ENCODE measurements around the gene SLC24A1. TPM values are rescaled to one million over a fixed set of nuclear protein-coding genes. Genes with fewer than 3 reads are reported as not detected.

Gene SLC24A1
- total RNA-seq, 2 donors from 2014 or later, result 8.9 to 14.5 TPM

- H3K36me3 ChIP-seq, result no peaks in the 10 kb centered on the region
- 75% methylated on average over 4 of the region's 4 CpGs for WGBS
- no peaks in the 10 kb centered on the region for H3K9me3 ChIP-seq
- H3K27ac ChIP-seq, result no peak overlapping the region
- no peaks in the 10 kb centered on the region for H3K4me1 ChIP-seq (replicated peaks)
- intact Hi-C loops (cut with DNase I), result loop anchor here (10.0 kb wide), 1 partner anchor 202 kb away; no protein-coding TSS in a partner anchor
- TF ChIP-seq POLR2AphosphoS5 (IDR thresholded peaks at IDR 0.05) (no peak), POLR2A (IDR thresholded peaks at IDR 0.05) (no peak), CTCF (IDR thresholded peaks at IDR 0.05) (no peak)
- no peaks in the 10 kb centered on the region for H3K27me3 ChIP-seq (replicated peaks; ENCODE audit: insufficient read depth)
- DNase-seq (ENCODE audit: low spot score), result no peak
- no peak overlapping the region for H3K4me3 ChIP-seq
These were observed 11.1 kb downstream of the SLC24A1 start for GRCh38 chr15:65632780-65633375.

- intact Hi-C loops (cut with DNase I), result loop anchor here (10.0 kb wide), 1 partner anchor 201 kb away; no protein-coding TSS in a partner anchor
- no peaks in the 10 kb centered on the region for H3K36me3 ChIP-seq
- WGBS, result 73% methylated on average over 2 of the region's 2 CpGs
- H3K9me3 ChIP-seq, result no peaks in the 10 kb centered on the region
- peaks cover 3% of the 10 kb centered on the region for H3K4me1 ChIP-seq (replicated peaks)
- no peak overlapping the region for H3K4me3 ChIP-seq
- no peak for DNase-seq (ENCODE audit: low spot score)
- H3K27ac ChIP-seq, result no peak overlapping the region
- no peak for TF ChIP-seq POLR2AphosphoS5 (IDR thresholded peaks at IDR 0.05)
- TF ChIP-seq CTCF (IDR thresholded peaks at IDR 0.05), result no peak
- TF ChIP-seq POLR2A (IDR thresholded peaks at IDR 0.05), result no peak
- no peaks in the 10 kb centered on the region for H3K27me3 ChIP-seq (replicated peaks; ENCODE audit: insufficient read depth)
These were observed 12.0 kb downstream of the SLC24A1 start for GRCh38 chr15:65633752-65634151.

GRCh38 chr15:65634356-65634755, 12.6 kb downstream of the SLC24A1 start:
- H3K27ac ChIP-seq, result no peak overlapping the region
- 100% methylated on average over 1 of the region's 1 CpG for WGBS
- no peak for DNase-seq (ENCODE audit: low spot score)
- no peaks in the 10 kb centered on the region for H3K9me3 ChIP-seq
- H3K27me3 ChIP-seq (replicated peaks; ENCODE audit: insufficient read depth), result no peaks in the 10 kb centered on the region
- H3K36me3 ChIP-seq, result no peaks in the 10 kb centered on the region
- TF ChIP-seq POLR2A (IDR thresholded peaks at IDR 0.05) (no peak), POLR2AphosphoS5 (IDR thresholded peaks at IDR 0.05) (no peak), CTCF (IDR thresholded peaks at IDR 0.05) (no peak)
- H3K4me1 ChIP-seq (replicated peaks), result peaks cover 3% of the 10 kb centered on the region
- H3K4me3 ChIP-seq, result no peak overlapping the region
- intact Hi-C loops (cut with DNase I), result loop anchor here (10.0 kb wide), 1 partner anchor 200 kb away; no protein-coding TSS in a partner anchor

GRCh38 chr15:65638109-65638508, 16.4 kb downstream of the SLC24A1 start:
- intact Hi-C loops (cut with DNase I), result loop anchor here (10.0 kb wide), 1 partner anchor 197 kb away; no protein-coding TSS in a partner anchor
- Histone ChIP-seq H3K4me3 (no peak overlapping the region), H3K27ac (no peak overlapping the region), H3K27me3 (replicated peaks; ENCODE audit: insufficient read depth) (no peaks in the 10 kb centered on the region), H3K4me1 (replicated peaks) (peaks cover 3% of the 10 kb centered on the region), H3K36me3 (no peaks in the 10 kb centered on the region), H3K9me3 (no peaks in the 10 kb centered on the region)
- no peak for TF ChIP-seq POLR2A (IDR thresholded peaks at IDR 0.05)
- TF ChIP-seq POLR2AphosphoS5 (IDR thresholded peaks at IDR 0.05), result no peak
- no peak for TF ChIP-seq CTCF (IDR thresholded peaks at IDR 0.05)
- WGBS, result 83% methylated on average over 5 of the region's 5 CpGs
- no peak for DNase-seq (ENCODE audit: low spot score)

- intact Hi-C loops (cut with DNase I), result loop anchor here (10.0 kb wide), 1 partner anchor 196 kb away; no protein-coding TSS in a partner anchor
- DNase-seq (ENCODE audit: low spot score), result peak; percentile 45
- H3K4me3 ChIP-seq, result no peak overlapping the region
These were observed 16.9 kb downstream of the SLC24A1 start for GRCh38 chr15:65638681-65639089.

More at GRCh38 chr15:65638681-65639089, 16.9 kb downstream of the SLC24A1 start:
- H3K4me1 ChIP-seq (replicated peaks), result peaks cover 3% of the 10 kb centered on the region
- no peak overlapping the region for H3K27ac ChIP-seq
- no peaks in the 10 kb centered on the region for H3K27me3 ChIP-seq (replicated peaks; ENCODE audit: insufficient read depth)
- WGBS, result 0% methylated on average over 3 of the region's 3 CpGs
- TF ChIP-seq CTCF (IDR thresholded peaks at IDR 0.05) (peak; percentile 46 to 84 (median 77)), POLR2AphosphoS5 (IDR thresholded peaks at IDR 0.05) (peak; percentile 51), POLR2A (IDR thresholded peaks at IDR 0.05) (no peak)
- H3K9me3 ChIP-seq, result no peaks in the 10 kb centered on the region
- no peaks in the 10 kb centered on the region for H3K36me3 ChIP-seq
